Vagina (tissue), 2 donors: ENCODE measurements around the gene VSTM2B. TPM values are rescaled to one million over a fixed set of nuclear protein-coding genes. Genes with fewer than 3 reads are reported as not detected.

Experiments used
- DNase-seq, 2 donors: peaks; one replicate each; pipeline ENCODE4 v3.0.0-alpha.2; 2017; ENCODE audit errors: extremely low spot score in 2 of 2
- H3K27ac ChIP-seq: fragments of 200-600 bp; sonication (generic); one replicate; pipeline ENCODE4 v1.5.1; 2019
- H3K27me3 ChIP-seq: fragments of 200-600 bp; sonication (generic); one replicate; pipeline ENCODE4 v1.5.1; 2019
- H3K36me3 ChIP-seq, 2 donors: fragments of 200-600 bp; sonication (generic); one replicate each; pipeline ENCODE4 v1.5.1; 2017 to 2019
- H3K4me1 ChIP-seq: fragments of 200-600 bp; sonication (generic); one replicate; pipeline ENCODE4 v1.5.1; 2019
- H3K4me3 ChIP-seq, 2 donors: fragments of 200-600 bp; sonication (generic); 1 replicate in 1 of 2; 2 replicates in 1 of 2; pipeline ENCODE4 v1.5.1; 2016 to 2019
- H3K9me3 ChIP-seq: fragments of 200-600 bp; sonication (generic); one replicate; pipeline ENCODE4 v1.5.1; 2019
- CTCF ChIP-seq, 3 experiments: fragments of 450-650 bp in 2 of 3; fragments of 200-600 bp in 1 of 3; sonication (generic) in 1 of 3; IDR thresholded peaks; one replicate each; pipeline ENCODE4 v1.5.1; 2017 to 2019; ENCODE audit warnings: antibody characterized with exemption in 3 of 3, mild to moderate bottlenecking in 2 of 3, moderate library complexity in 2 of 3
- POLR2A ChIP-seq, 2 donors: fragments of 450-650 bp; IDR thresholded peaks; one replicate each; pipeline ENCODE4 v1.6.1; 2017; ENCODE audit warnings: antibody characterized with exemption in 2 of 2, mild to moderate bottlenecking in 2 of 2, moderate library complexity in 2 of 2
- POLR2AphosphoS5 ChIP-seq, 2 donors: sonication (generic); formaldehyde crosslinking; IDR thresholded peaks; one replicate each; pipeline ENCODE4 v1.9.0; 2017; ENCODE audit warnings: antibody characterized with exemption in 2 of 2, mild to moderate bottlenecking in 2 of 2, low read depth in 1 of 2; ENCODE audit not compliant: insufficient read depth in 1 of 2
- intact Hi-C: fragments of 100-400 bp; cut with DNase I; formaldehyde crosslinking; loops from one replicate; pipeline ENCODE4 v1.15.1; 2023
- total RNA-seq: library from RNA; depleted of rRNA; stranded (reverse); fragments of >200 nt; gene quantifications from one replicate; pipeline ENCODE4 v1.2.3, GENCODE V29; 2016

VSTM2B gene
- total RNA-seq, 1 donor from 2014 or later, result 0.98 TPM

- Histone ChIP-seq H3K4me3 (no peak overlapping the region), H3K4me1 (no peaks in the 10 kb centered on the region), H3K36me3 (no peaks in the 10 kb centered on the region), H3K27ac (no peak overlapping the region), H3K9me3 (no peaks in the 10 kb centered on the region), H3K27me3 (no peaks in the 10 kb centered on the region)
- TF ChIP-seq POLR2AphosphoS5 (IDR thresholded peaks at IDR 0.05; ENCODE audit: insufficient read depth in 1 of 2, low read depth in 1 of 2) (no peak), CTCF (IDR thresholded peaks at IDR 0.05) (no peak), POLR2A (IDR thresholded peaks at IDR 0.05) (no peak)
- intact Hi-C loops, result no loop called here
- DNase-seq, result peak in 1 of 2 donors; percentile 34
Measured at GRCh38 chr19:29576046-29576606, 50.3 kb downstream of the VSTM2B start.

- Histone ChIP-seq H3K9me3 (no peaks in the 10 kb centered on the region), H3K4me3 (no peak overlapping the region), H3K27ac (no peak overlapping the region), H3K36me3 (no peaks in the 10 kb centered on the region), H3K4me1 (no peaks in the 10 kb centered on the region), H3K27me3 (no peaks in the 10 kb centered on the region)
- DNase-seq, result peak; percentile 16 to 79
- intact Hi-C loops, result no loop called here
- no peak for TF ChIP-seq POLR2A (IDR thresholded peaks at IDR 0.05)
- TF ChIP-seq POLR2AphosphoS5 (IDR thresholded peaks at IDR 0.05; ENCODE audit: insufficient read depth in 1 of 2, low read depth in 1 of 2), result no peak
- TF ChIP-seq CTCF (IDR thresholded peaks at IDR 0.05), result no peak
Measured at GRCh38 chr19:29576761-29577648, 51.2 kb downstream of the VSTM2B start.

GRCh38 chr19:29577649-29577963, 51.8 kb downstream of the VSTM2B start:
- Histone ChIP-seq H3K36me3 (no peaks in the 10 kb centered on the region), H3K4me1 (no peaks in the 10 kb centered on the region), H3K27me3 (no peaks in the 10 kb centered on the region), H3K9me3 (no peaks in the 10 kb centered on the region), H3K4me3 (no peak overlapping the region), H3K27ac (no peak overlapping the region)
- intact Hi-C loops, result no loop called here
- TF ChIP-seq POLR2AphosphoS5 (IDR thresholded peaks at IDR 0.05; ENCODE audit: insufficient read depth in 1 of 2, low read depth in 1 of 2) (no peak), CTCF (IDR thresholded peaks at IDR 0.05) (no peak), POLR2A (IDR thresholded peaks at IDR 0.05) (no peak)
- DNase-seq, result no peak

- no peaks in the 10 kb centered on the region for H3K36me3 ChIP-seq
- intact Hi-C loops, result no loop called here
- H3K27ac ChIP-seq, result no peak overlapping the region
- H3K27me3 ChIP-seq, result no peaks in the 10 kb centered on the region
- no peaks in the 10 kb centered on the region for H3K4me1 ChIP-seq
- TF ChIP-seq CTCF (IDR thresholded peaks at IDR 0.05) (no peak), POLR2AphosphoS5 (IDR thresholded peaks at IDR 0.05; ENCODE audit: insufficient read depth in 1 of 2, low read depth in 1 of 2) (no peak), POLR2A (IDR thresholded peaks at IDR 0.05) (no peak)
- DNase-seq, result no peak
- no peaks in the 10 kb centered on the region for H3K9me3 ChIP-seq
- no peak overlapping the region for H3K4me3 ChIP-seq
Measured at GRCh38 chr19:29578349-29578748, 52.6 kb downstream of the VSTM2B start.
